ENCODE measurements around the gene WDR59. TPM values are rescaled to one million over a fixed set of nuclear protein-coding genes. Genes with fewer than 3 reads are reported as not detected.
"Not testable (repeated sequence)": the region's sequence is repeated elsewhere in the genome, so short reads cannot be mapped to it uniquely, and the experiment has no call there.

Gene WDR59
- total RNA-seq, 1 donor from 2014 or later: 16.3 TPM

- no peak for DNase-seq
These were observed 138.2 kb downstream of the WDR59 start for GRCh38 chr16:74846714-74847113.

GRCh38 chr16:74844041-74844980 is 140.6 kb downstream of the WDR59 start:
- DNase-seq: no peak

- not testable (repeated sequence) for DNase-seq
These were observed 141.4 kb downstream of the WDR59 start for GRCh38 chr16:74843381-74844035.

- no peak for DNase-seq
These were observed 142.5 kb downstream of the WDR59 start for GRCh38 chr16:74842413-74842812.

DNA sequence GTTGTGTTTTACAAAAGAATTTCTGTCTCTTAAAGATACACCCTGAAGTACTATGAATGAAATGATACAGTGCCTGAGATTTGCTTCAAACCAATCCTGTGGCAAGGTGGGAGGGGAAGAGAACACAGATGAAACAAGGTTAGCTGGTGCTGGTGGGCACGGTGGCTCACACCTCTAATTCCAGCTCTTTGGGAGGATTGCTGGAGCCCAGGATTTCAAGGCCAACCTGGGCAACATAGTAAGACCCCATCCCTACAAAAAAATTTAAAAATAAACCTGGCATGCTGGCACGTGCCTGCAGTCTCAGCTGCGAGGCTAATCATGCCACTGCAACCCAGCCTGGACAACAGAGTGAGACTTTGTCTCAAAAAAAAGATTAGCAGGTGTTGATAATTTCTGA is 143.0 kb downstream of the WDR59 start:
- no peak for DNase-seq

- DNase-seq: no peak
These were observed 143.5 kb downstream of the WDR59 start for GRCh38 chr16:74841469-74841868.

DNA sequence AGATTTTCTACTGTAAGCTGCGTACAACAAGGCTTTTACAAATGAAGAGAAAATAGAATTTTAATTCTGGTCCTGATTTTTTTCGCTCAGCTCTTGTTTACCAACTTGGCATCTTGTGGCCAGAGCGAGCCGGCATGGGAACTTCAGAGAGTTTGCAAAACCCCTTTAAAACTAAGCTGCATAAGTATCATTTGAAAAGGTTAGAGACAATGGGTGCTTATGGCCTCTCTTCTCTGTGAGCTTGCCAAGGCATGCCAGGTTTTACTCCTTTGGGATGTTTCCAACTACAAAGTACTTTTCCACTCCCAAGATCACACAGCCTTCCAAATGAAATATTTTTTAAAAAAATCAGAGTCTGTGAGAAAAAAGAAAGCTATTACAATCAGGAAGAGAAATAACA is 147.9 kb downstream of the WDR59 start:
- no peak for DNase-seq

DNA sequence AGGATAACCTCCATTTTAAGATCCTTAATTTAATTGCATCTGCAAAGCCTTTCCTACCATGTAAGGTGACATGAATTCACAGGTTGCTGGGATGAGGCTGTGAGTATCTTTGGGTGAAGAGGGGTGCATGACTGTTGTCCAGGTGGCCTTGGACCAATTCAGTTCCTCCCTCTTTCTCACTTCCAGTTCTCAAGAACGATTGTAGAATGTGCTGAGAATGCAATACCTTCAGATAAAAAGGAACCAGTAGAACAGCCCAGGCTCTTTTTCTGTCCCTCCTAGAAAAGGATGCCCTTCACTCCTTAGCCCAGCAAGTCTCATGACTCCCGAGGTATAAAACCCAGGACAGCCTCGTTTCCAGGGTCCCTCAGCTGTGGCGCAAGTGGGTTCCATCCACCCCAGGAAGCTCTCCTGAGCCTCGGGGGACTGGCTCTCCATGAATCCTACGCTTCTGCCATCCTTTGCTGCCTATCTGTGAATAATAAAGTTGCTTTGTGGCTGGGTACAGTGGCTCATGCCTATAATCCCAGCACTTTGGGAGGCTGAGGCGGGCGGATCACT is 148.7 kb downstream of the WDR59 start:
- DNase-seq: no peak

DNA sequence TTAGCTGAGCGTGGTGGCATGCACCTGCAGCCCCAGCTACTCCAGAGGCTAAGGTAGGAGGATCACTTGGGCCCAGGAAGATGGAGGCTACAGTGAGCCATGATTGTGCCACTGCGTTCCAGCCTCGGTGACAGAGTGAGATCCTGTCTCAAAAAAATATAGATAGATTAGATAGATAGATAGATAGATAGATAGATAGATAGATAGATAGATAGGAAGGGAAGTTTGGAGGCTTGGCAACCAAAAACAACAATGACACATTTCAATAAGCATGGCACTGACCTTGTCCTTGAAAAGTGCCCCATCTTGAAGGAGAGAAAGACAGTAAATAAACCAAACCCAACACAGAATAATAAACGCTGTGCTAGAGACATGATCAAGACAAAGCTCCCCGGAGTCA is 152.7 kb downstream of the WDR59 start:
- DNase-seq: no peak

- DNase-seq: no peak
These were observed 153.5 kb downstream of the WDR59 start for GRCh38 chr16:74831467-74831866.

- no peak for DNase-seq
These were observed 154.3 kb downstream of the WDR59 start for GRCh38 chr16:74830648-74831047.

DNA sequence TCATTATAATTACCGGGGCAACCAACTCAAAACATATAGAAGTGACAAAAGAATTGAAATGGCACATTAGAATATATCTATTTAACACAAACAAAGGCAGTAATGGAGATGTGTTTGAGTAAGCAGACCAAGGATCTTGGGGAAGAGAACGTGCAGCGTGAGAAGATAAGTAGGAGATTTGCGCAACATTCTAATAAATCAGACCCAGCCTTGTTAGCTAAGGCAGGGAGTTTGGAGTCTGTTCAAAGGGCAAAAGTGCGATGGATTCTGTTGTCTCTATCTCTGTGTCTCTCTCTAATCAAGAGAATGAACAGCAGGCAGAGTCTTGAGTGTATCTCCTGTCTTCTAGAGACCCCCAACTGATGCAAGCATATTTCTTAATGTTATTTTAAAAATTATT is 155.3 kb downstream of the WDR59 start:
- DNase-seq: no peak

- DNase-seq: no peak
These were observed 159.0 kb downstream of the WDR59 start for GRCh38 chr16:74825941-74826340.

GRCh38 chr16:74825016-74825415 is 159.9 kb downstream of the WDR59 start:
- DNase-seq: no peak

Other genes with a start within 250 kb of the WDR59 start
- gene FA2H, start 210.3 kb downstream of the WDR59 start, total RNA-seq: not detected in 2 replicates
- 29.9 and 35.7 TPM in 2 replicates for gene ZNRF1, start 13.9 kb upstream of the WDR59 start, total RNA-seq
- 1.7 and 2.1 TPM in 2 replicates for gene LDHD, start 131.7 kb upstream of the WDR59 start, total RNA-seq
- 15.5 and 17.8 TPM in 2 replicates for gene ZFP1, start 163.4 kb upstream of the WDR59 start, total RNA-seq
- not detected in 2 replicates for gene CTRB2, start 222.0 kb upstream of the WDR59 start, total RNA-seq
- gene CTRB1, start 233.9 kb upstream of the WDR59 start, total RNA-seq: not detected in 2 replicates